T-helper 2 cell treated with Interferon-gamma antibody and Interleukin-4, amounts not matched to agents 100 ng/mL and 5 ng/mL, for 36 hours (primary cell): ENCODE data around the gene ADD3. TPM values are rescaled to one million over a fixed set of nuclear protein-coding genes. Genes with fewer than 3 reads are reported as not detected.

Experiments
- intact Hi-C: fragments of 100-400 bp; cut with micrococcal nuclease; formaldehyde crosslinking; loops from one replicate; pipeline ENCODE4 v1.15.1; 2023
- total RNA-seq: library from RNA; stranded (reverse); gene quantifications from 2 replicates; pipeline ENCODE4 v1.2.3, GENCODE V29; 2022

Gene ADD3
- total RNA-seq, 1 donor from 2014 or later = 308 TPM

- intact Hi-C loops = no loop called here
These were observed 4.8 kb upstream of the ADD3 start for GRCh38 chr10:110002801-110003523.

GRCh38 chr10:110003524-110003885, 4.3 kb upstream of the ADD3 start:
- intact Hi-C loops = no loop called here

- intact Hi-C loops = loop anchor here (2.0 to 5.0 kb wide), 2 partner anchors 562 to 913 kb away; partner anchors contain the start of genes BBIP1, SHOC2 and SMC3
These were observed 2.1 kb upstream of the ADD3 start for GRCh38 chr10:110005719-110006118.

GRCh38 chr10:110006358-110007160, 1.2 kb upstream of the ADD3 start:
- intact Hi-C loops = loop anchor here (1.0 to 5.0 kb wide), 3 partner anchors 491 to 912 kb away; partner anchors contain the start of genes BBIP1, DUSP5, SHOC2 and SMC3

GRCh38 chr10:110007161-110007700, 553 bp upstream of the ADD3 start:
- intact Hi-C loops = loop anchor here (1.0 to 5.0 kb wide), 3 partner anchors 490 to 912 kb away; partner anchors contain the start of genes BBIP1, DUSP5, SHOC2 and SMC3

GRCh38 chr10:110008518-110009339, 945 bp downstream of the ADD3 start:
- intact Hi-C loops = loop anchor here (1.0 to 5.0 kb wide), 8 partner anchors 30 to 559 kb away; partner anchors contain the start of genes SMC3, SMNDC1 and XPNPEP1

GRCh38 chr10:110009736-110010475, 2.1 kb downstream of the ADD3 start:
- intact Hi-C loops = loop anchor here (2.0 to 5.0 kb wide), 4 partner anchors 31 to 557 kb away; partner anchors contain the start of genes SMC3 and SMNDC1

GRCh38 chr10:110010486-110011378, 2.9 kb downstream of the ADD3 start:
- intact Hi-C loops = no loop called here

GRCh38 chr10:110011681-110012080, 3.9 kb downstream of the ADD3 start:
- intact Hi-C loops = no loop called here

- intact Hi-C loops = no loop called here
These were observed 6.0 kb downstream of the ADD3 start for GRCh38 chr10:110013630-110014293.

GRCh38 chr10:110016039-110016438, 8.3 kb downstream of the ADD3 start:
- intact Hi-C loops = no loop called here

GRCh38 chr10:110017052-110017451, 9.3 kb downstream of the ADD3 start:
- intact Hi-C loops = loop anchor here (1.0 kb wide), 1 partner anchor 48 kb away; no protein-coding TSS in a partner anchor

- intact Hi-C loops = loop anchor here (1.0 kb wide), 1 partner anchor 47 kb away; no protein-coding TSS in a partner anchor
These were observed 10.1 kb downstream of the ADD3 start for GRCh38 chr10:110017907-110018306.

GRCh38 chr10:110020265-110020664, 12.5 kb downstream of the ADD3 start:
- intact Hi-C loops = no loop called here

- intact Hi-C loops = no loop called here
These were observed 15.1 kb downstream of the ADD3 start for GRCh38 chr10:110022716-110023504.

- intact Hi-C loops = no loop called here
These were observed 16.1 kb downstream of the ADD3 start for GRCh38 chr10:110023785-110024465.

- intact Hi-C loops = no loop called here
These were observed 21.7 kb downstream of the ADD3 start for GRCh38 chr10:110029450-110029849.
